GM21423 (cell line): Measurements from ENCODE around the gene XKR7.

Experiments
- ATAC-seq: cut with Tn5 transposase; IDR thresholded peaks from one replicate; pipeline ENCODE4 v1.9.1; 2021; ENCODE audit warnings: mild to moderate bottlenecking, moderate library complexity; ENCODE audit not compliant: unreplicated experiment

Gene XKR7

GRCh38 chr20:31975874-31976273, 7.9 kb downstream of the XKR7 start:
- ATAC-seq, result no peak

- no peak for ATAC-seq
Observed at GRCh38 chr20:31977080-31977479, 9.1 kb downstream of the XKR7 start.

GRCh38 chr20:31979713-31980426, 11.9 kb downstream of the XKR7 start:
- no peak for ATAC-seq

- ATAC-seq, result no peak
Observed at GRCh38 chr20:31981784-31982183, 13.8 kb downstream of the XKR7 start.

- no peak for ATAC-seq
Observed at GRCh38 chr20:31984981-31985471, 17.1 kb downstream of the XKR7 start.

- no peak for ATAC-seq
Observed at GRCh38 chr20:31987744-31988143, 19.8 kb downstream of the XKR7 start.

GRCh38 chr20:31988430-31989015, 20.6 kb downstream of the XKR7 start:
- ATAC-seq, result no peak

- no peak for ATAC-seq
Observed at GRCh38 chr20:31989030-31989645, 21.2 kb downstream of the XKR7 start.

- ATAC-seq, result no peak
Observed at GRCh38 chr20:31990641-31991338, 22.8 kb downstream of the XKR7 start.

- no peak for ATAC-seq
Observed at GRCh38 chr20:31991339-31991705, 23.4 kb downstream of the XKR7 start.

- no peak for ATAC-seq
Observed at GRCh38 chr20:31992086-31992485, 24.1 kb downstream of the XKR7 start.

GRCh38 chr20:31996996-31997395, 29.0 kb downstream of the XKR7 start:
- no peak for ATAC-seq

- ATAC-seq, result no peak
Observed at GRCh38 chr20:31998246-31998645, 30.3 kb downstream of the XKR7 start.

GRCh38 chr20:32003325-32003724, 35.4 kb downstream of the XKR7 start:
- ATAC-seq, result no peak

- no peak for ATAC-seq
Observed at GRCh38 chr20:32004963-32005362, 37.0 kb downstream of the XKR7 start.

GRCh38 chr20:32006053-32006452, 38.1 kb downstream of the XKR7 start:
- no peak for ATAC-seq

GRCh38 chr20:32006841-32007786, 39.2 kb downstream of the XKR7 start:
- ATAC-seq, result no peak

- no peak for ATAC-seq
Observed at GRCh38 chr20:32007787-32008616, 40.1 kb downstream of the XKR7 start.

- no peak for ATAC-seq
Observed at GRCh38 chr20:32009564-32009963, 41.6 kb downstream of the XKR7 start.

GRCh38 chr20:32010101-32010500, 42.1 kb downstream of the XKR7 start, which contains the start of gene CCM2L:
TSS of gene CCM2L (plus strand) at chr20:32010438. CDS start at chr20:32010455, 17 bp downstream.
- ATAC-seq, result no peak
